Stimulated activated CD4-positive, alpha-beta T cell treated with anti-CD3 and anti-CD28 coated beads, Interleukin-1b, Interleukin-23, amount 100 ng/mL, for 4 hours (primary cell): Measurements from ENCODE around the gene PEF1.

ENCODE experiments used
- DNase-seq, 2 donors: peaks; one replicate each; pipeline ENCODE4 v3.0.0-alpha.2; 2020; ENCODE audit warnings: low read depth in 2 of 2

PEF1 gene

GRCh38 chr1:31584869-31585735 is 59.6 kb downstream of the PEF1 start:
- no peak for DNase-seq

DNA sequence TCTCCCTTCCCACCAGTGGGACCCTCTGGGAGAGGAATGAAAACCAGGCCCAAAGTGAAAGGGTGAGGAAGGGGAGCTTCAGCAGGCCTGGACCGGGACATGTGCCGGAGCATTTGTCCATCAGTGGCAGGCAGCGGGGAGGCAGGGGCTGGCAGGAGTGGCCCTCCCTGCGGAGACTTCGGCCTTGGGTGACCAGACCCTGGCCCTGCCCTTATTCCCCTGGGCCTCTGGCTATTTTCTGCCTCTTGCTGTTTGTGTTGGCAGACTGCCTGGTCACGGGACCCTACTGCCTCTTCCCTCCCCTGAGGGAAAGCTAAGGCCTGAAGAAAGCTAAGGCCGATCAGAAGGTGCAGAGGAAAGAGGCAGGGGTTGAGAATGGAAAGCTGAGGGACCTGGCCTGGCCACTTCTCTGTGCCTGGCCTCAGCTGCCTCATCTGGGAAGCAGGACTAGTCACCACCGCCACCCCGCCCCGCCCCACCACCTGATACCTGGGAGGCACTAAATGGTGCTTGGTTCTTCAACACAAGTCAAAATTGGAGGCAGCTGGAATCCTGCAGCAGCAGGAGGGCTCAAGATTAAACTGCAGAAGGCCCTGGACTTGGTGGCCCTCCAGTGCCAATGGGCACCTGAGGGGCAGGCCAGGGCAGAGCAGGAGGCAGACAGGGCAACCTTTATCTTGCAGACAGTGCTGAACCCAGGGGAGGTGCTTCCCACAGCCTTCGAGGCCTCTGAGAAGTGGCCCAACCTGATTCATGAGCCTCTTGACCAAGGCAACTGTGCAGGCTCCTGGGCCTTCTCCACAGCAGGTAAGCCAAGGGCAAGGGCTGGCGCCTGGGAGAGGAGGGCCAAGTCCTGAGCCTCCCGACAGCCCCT is 60.4 kb downstream of the PEF1 start:
- no peak for DNase-seq

DNA sequence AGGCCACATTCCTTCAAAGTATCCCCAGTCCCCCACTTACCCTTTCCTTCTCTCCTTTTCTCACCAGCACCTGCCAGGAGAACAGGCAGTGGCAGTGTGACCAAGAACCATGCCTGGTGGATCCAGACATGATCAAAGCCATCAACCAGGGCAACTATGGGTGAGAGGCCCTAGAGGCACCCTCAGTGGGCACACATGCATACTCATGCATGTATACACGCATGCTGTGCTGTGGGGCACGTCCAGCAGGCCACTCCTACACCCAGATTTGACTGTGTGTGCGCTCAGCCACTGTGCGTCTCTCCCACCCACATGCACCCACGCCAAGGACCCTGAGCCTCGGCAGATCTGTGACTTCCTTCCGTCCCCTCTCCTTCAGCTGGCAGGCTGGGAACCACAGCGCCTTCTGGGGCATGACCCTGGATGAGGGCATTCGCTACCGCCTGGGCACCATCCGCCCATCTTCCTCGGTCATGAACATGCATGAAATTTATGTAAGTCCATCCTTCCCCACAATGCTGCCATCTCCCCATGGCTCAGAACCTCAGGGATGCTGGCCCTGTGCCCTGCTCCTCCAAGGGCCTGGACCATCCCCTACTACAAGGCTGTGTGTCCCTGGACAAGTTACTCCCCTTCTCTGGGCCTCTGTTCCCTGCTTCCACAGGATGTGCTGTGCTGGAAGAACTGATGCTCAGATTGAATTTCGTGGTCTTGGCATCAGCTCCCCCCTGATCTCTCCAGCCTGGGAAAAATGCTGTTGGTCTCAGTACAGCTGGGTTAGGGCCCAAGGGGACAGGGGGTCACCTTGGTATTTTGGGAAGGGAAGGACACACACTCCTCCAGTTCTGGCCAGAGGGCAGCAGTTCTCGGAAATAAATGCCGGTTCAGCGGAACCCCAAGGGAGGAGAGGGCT is 61.3 kb downstream of the PEF1 start:
- no peak for DNase-seq

GRCh38 chr1:31581821-31582810 is 62.6 kb downstream of the PEF1 start:
- no peak for DNase-seq

- DNase-seq = no peak
Measured at GRCh38 chr1:31580891-31581603, 63.6 kb downstream of the PEF1 start.

- no peak for DNase-seq
Measured at GRCh38 chr1:31580513-31580870, 64.2 kb downstream of the PEF1 start.
